Activated T-cell treated with anti-CD3 and anti-CD28 coated beads for 4 hours (primary cell): ENCODE results near the gene OR2AJ1.

Source experiments
- DNase-seq: peaks from one replicate; pipeline ENCODE4 v3.0.0-alpha.2; 2020

OR2AJ1 gene

GRCh38 chr1:247962911-247963588 lies 38.4 kb downstream of the OR2AJ1 start:
- no peak for DNase-seq

DNA sequence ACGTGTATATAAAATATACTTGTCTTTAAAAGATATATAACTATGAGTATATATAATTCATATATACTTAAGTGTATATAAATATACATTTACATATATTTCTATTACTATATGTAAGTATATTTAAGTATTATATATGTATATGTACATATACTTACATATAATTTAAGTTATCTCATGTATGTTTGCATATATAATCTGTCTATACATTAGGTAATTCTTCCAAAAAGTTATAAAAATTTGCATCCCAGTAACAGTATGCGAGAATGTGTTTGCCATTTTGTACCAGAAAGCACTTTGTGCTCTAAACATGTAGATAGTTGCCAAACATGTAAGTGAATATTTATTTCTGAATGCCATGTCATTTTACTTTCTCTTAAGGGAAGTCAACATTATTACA lies 40.2 kb downstream of the OR2AJ1 start, which contains the start of gene OR2AK2:
Gene OR2AK2 (plus strand): TSS at position 301 of the 400 bp plus-strand sequence. CDS start 144 bp downstream, outside the sequence.
- no peak for DNase-seq

- no peak for DNase-seq
These were observed 42.0 kb downstream of the OR2AJ1 start for GRCh38 chr1:247966532-247967204.
